SH-SY5Y (cell line): ENCODE data around the gene CPEB2.

Experiments
- GATA2 ChIP-seq: IDR thresholded peaks from 2 replicates; pipeline ENCODE4 v1.6.1; 2011; ENCODE audit warnings: mild to moderate bottlenecking, low read depth, low read length
- GATA3 ChIP-seq: IDR thresholded peaks from 2 replicates; pipeline ENCODE4 v1.6.1; 2011; ENCODE audit warnings: low read depth, mild to moderate bottlenecking, low read length, moderate library complexity

CPEB2 gene

GRCh38 chr4:15020502-15021286 is 18.4 kb downstream of the CPEB2 start:
- TF ChIP-seq GATA3 = no peak
- TF ChIP-seq GATA2 = no peak

- TF ChIP-seq GATA2 (no peak), GATA3 (no peak)
These were observed 19.0 kb downstream of the CPEB2 start for GRCh38 chr4:15021311-15021710.

GRCh38 chr4:15021946-15022345 is 19.7 kb downstream of the CPEB2 start:
- TF ChIP-seq GATA3 = no peak

DNA sequence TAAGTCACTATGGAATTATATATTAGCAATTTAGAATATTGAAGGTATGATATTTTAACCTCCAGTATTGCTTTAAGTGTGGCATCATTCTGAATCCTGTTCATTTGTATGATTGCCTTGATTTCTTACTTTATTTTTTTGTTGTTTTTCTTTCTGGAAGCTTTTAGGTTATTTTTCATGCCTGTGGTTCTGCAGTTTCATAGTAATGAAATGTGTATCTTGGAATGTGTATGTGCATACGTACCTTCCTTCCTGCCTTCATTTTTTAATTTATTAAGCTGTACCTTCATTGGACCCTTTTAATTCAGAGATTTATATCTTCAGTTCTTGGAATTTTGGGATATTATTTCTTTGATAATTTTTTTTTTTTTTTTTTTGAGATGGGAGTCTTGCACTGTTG is 22.1 kb downstream of the CPEB2 start:
- TF ChIP-seq GATA2 (no peak), GATA3 (no peak)

DNA sequence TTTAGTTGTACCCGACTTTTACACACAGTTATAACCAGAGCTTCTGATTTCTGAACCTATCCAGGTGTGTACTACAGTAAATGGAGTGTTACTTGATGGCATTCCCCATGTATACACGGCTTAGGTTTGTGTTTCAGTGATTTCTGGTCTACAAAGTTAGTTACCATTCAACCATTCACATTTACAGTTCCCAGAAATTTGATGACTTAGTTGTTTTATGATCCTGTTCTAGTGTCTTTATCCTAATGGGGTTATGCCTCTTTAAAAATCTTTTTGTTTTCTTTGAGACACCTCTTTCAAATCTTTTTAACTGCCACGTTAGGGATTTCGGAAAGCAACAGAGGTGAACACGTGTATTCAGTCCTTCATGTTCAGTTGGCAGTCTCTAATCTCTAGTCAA is 23.4 kb downstream of the CPEB2 start:
- no peak for TF ChIP-seq GATA2
- TF ChIP-seq GATA3 = no peak

DNA sequence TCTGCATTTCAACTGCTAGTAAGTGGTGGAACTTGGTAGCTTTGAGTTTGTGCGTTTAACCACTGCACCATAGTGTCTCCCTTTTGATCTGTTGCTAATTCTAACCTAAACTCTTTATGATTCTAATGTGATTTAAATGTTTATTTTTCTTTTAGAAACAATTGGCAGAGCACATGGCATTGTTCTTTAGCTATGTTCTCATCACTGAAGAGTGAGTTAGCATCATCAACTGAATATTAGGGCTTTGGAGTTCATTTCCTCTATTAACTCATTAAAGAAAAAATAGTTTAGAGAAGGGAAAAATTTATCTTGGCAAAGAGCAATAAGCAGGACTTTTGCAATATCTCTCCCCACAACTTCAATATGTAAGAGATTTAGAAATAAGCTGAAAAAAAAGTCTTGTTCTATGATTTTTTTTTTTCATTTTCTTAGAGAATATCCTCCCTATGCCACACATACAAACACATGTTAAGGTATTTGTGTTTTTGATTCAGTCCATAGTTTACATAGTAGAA is 25.7 kb downstream of the CPEB2 start:
- TF ChIP-seq GATA2 = no peak
- no peak for TF ChIP-seq GATA3

DNA sequence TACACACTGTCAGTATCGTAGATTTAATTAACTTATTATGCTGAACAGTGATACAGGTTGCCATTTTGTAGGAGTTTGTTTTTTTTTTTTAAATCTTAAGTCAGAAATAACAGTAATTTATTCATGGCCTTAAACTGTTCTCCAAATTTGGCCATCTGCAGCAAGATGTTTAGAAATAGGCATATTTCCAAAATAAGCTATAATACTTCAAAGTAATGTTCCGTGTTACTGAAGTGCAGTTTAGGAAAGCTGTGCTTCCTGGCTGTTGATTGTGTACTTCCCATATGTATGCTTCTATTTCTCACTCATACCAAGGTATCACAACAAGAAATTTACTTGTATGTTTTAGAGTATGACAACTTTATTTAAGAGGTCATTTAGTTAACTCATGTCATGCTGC is 28.9 kb downstream of the CPEB2 start:
- TF ChIP-seq GATA3 = no peak
- no peak for TF ChIP-seq GATA2

GRCh38 chr4:15031993-15032675 is 29.9 kb downstream of the CPEB2 start:
- TF ChIP-seq GATA2 (no peak), GATA3 (no peak)

GRCh38 chr4:15034071-15034764 is 31.9 kb downstream of the CPEB2 start:
- TF ChIP-seq GATA3 (no peak), GATA2 (no peak)

DNA sequence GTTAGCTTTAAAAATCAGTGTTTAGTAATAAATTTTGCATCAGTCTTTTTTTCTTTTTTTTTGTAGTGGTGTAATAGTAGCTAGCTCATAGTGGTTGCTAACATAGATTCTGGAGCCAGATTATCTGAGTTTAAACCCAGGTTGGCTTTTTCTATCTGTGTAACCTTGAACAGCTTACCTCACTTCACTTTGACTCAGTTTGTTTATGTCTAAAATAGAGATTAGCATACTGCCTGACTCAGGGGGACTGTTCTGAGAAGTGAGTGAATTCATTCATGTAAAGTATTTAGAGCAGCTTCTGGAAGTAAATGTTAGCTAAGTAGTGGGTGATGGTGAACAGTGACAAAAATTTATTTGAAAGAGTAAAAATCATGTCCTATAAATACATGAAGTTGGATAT is 32.9 kb downstream of the CPEB2 start:
- TF ChIP-seq GATA3 (no peak), GATA2 (no peak)

DNA sequence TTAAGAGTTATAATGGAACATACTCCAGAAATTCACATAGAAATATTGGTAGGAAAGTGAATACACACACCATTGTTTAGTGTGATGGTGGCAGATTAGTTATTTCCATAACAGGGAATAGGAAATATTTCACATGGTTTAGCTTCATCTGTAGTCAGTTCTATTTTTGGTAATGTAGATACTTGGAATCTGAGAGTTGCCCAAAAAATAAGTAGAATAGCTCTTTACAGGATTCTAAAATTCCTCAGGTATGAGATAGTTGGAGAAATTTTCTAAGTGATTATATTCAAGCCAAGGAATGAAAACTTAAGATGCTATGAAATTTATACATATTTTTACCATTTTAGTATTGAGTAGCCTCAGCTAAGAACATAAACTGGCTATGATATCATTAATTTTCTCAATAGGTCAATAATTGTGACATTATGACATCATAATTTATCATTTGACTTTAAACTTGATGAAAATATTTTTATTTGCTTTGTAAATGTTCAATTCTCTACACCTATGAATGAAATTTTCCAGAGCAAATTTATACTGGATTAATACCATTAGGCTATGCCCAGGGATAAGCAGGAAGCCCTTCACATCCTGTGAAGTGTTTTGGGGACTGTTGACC is 35.8 kb downstream of the CPEB2 start:
- TF ChIP-seq GATA3 = no peak
- no peak for TF ChIP-seq GATA2

- TF ChIP-seq GATA2 (no peak), GATA3 (no peak)
These were observed 38.7 kb downstream of the CPEB2 start for GRCh38 chr4:15040916-15041463.

DNA sequence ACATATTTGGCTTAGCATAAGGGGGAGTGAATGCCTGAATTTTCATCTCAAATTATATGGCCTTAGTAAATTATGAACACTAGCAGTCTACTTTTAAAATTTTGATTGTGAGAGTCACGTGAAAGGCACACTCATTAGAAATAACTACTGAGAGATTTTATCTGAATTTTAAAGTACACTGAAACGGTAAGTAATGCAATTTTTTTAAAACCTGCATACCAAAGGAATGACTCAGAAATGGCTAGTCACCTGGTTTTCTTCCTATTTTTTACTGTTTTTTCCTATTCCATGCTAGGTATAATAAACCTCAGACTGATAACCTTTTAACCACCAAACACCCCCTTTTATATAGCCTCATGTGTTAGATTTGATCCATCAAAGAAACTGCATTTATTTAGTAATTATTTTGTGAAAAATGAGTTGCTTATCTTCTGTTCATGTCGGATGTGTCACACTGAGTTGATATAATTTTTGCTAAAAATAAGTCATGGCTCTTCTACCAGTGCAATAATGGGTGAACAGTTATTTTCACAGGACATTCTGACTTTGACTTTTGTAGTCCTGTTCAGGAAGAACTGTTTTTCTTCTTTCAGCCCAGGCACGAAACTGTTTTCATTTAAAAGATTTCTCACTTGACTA is 40.4 kb downstream of the CPEB2 start:
- no peak for TF ChIP-seq GATA3
- no peak for TF ChIP-seq GATA2
